ENCODE results near the gene PPP2R5C. TPM values are rescaled to one million over a fixed set of nuclear protein-coding genes. Genes with fewer than 3 reads are reported as not detected.
"Not testable (repeated sequence)": the region's sequence is repeated elsewhere in the genome, so short reads cannot be mapped to it uniquely, and the experiment has no call there.

PPP2R5C gene
- total and polyA plus RNA-seq, 2 of the 8 experiments (the other 6 are each of a cell fraction or from before 2014, with no cell fraction given): 49.6 to 95.9 TPM

GRCh38 chr14:101971458-101971857 lies 209.9 kb downstream of the PPP2R5C start:
- not testable (repeated sequence) for H3K27me3 ChIP-seq (replicated peaks in 1 of 4; ENCODE audit: control insufficient read depth in 3 of 4, extremely low read depth in 1 of 4, insufficient read depth in 3 of 4, low read length in 3 of 4); H2BK15ac ChIP-seq (ENCODE audit: low read length); H3K14ac ChIP-seq (ENCODE audit: insufficient read length); H2BK12ac ChIP-seq (ENCODE audit: low read depth, low read length); H3K36me3 ChIP-seq (ENCODE audit: control insufficient read depth in 2 of 4, insufficient read depth in 4 of 4, low read length in 3 of 4); H3K4me3 ChIP-seq (ENCODE audit: extremely low read depth in 1 of 4, insufficient read depth in 2 of 4, low read depth in 3 of 4, low read length in 4 of 4); H2BK5ac ChIP-seq (ENCODE audit: low read depth, low read length); H4K8ac ChIP-seq (ENCODE audit: extremely low read depth, insufficient read depth, low read length); H3K4me2 ChIP-seq (ENCODE audit: insufficient read depth in 1 of 2, low read depth in 2 of 2, low read length in 2 of 2); H3K27ac ChIP-seq (ENCODE audit: low read depth, low read length); H3K23ac ChIP-seq (ENCODE audit: insufficient read length); H2BK20ac ChIP-seq (ENCODE audit: low read length); H2AK5ac ChIP-seq (ENCODE audit: low read depth, low read length); FAIRE-seq; H2AFZ ChIP-seq (ENCODE audit: low read length); H3K9ac ChIP-seq (replicated peaks in 1 of 4; ENCODE audit: extremely low read depth in 1 of 4, low read depth in 3 of 4, low read length in 3 of 4); H3K4me1 ChIP-seq (replicated peaks in 1 of 4; ENCODE audit: control insufficient read depth in 3 of 4, insufficient read depth in 4 of 4, low read length in 3 of 4); H4K91ac ChIP-seq (replicated peaks; ENCODE audit: insufficient read length, low read length); H3K23me2 ChIP-seq (ENCODE audit: low read depth, low read length); H3K18ac ChIP-seq (ENCODE audit: extremely low read depth, low read length); H3K9me3 ChIP-seq (ENCODE audit: insufficient read depth in 2 of 2, low read depth in 1 of 2, low read length in 1 of 2); H4K5ac ChIP-seq (ENCODE audit: insufficient read length, low read depth, low read length); H3K4ac ChIP-seq (replicated peaks; ENCODE audit: insufficient read length, low read depth, low read length); H2BK120ac ChIP-seq (replicated peaks; ENCODE audit: low read depth, low read length); DNase-seq (ENCODE audit: low read depth in 1 of 2, low spot score in 2 of 2); H3K56ac ChIP-seq (replicated peaks; ENCODE audit: insufficient read length, low read depth, low read length)
- Histone ChIP-seq H3K79me1 (ENCODE audit: low read depth, low read length) (peaks cover 13% of the 10 kb centered on the region), H4K20me1 (replicated peaks in 1 of 2; ENCODE audit: control insufficient read depth in 1 of 2, insufficient read depth in 2 of 2, low read length in 2 of 2) (peaks cover 2 to 17% of the 10 kb centered on the region in 2 experiments), H3K79me2 (ENCODE audit: control insufficient read depth in 1 of 2, insufficient read depth in 2 of 2, low read length in 2 of 2) (peaks cover 31 to 88% of the 10 kb centered on the region in 2 experiments)
- WGBS, 2 experiments (ENCODE audit: extremely low coverage in 1 of 2, insufficient coverage in 1 of 2, insufficient read length in 1 of 2, insufficient replicate concordance in 2 of 2, low coverage in 1 of 2, low lambda C conversion rate in 2 of 2, missing lambda C conversion rate in 1 of 2): 76% methylated on average over 2 of the region's 2 CpGs; no CpG with 5 or more reads in 1 of the 2 experiments
- CTCF ChIA-PET (ENCODE audit: partially characterized antibody): interaction anchor here (4.0 kb wide), 1 partner anchor 10 kb away, joined by 23 read pairs; no protein-coding TSS in a partner anchor
- POLR2A ChIA-PET (ENCODE audit: partially characterized antibody): interaction anchor here (0.6 to 1.3 kb wide), 3 partner anchors 7 to 24 kb away, joined by 3 to 5 read pairs (median 5); partner anchors contain the start of gene DYNC1H1
